ENCODE measurements around the gene TMEM52B. TPM values are rescaled to one million over a fixed set of nuclear protein-coding genes. Genes with fewer than 3 reads are reported as not detected.

Gene TMEM52B
- total and polyA plus RNA-seq, 9 of the 15 experiments (the other 6 are each of a cell fraction or from before 2014, with no cell fraction given) = not detected

DNA sequence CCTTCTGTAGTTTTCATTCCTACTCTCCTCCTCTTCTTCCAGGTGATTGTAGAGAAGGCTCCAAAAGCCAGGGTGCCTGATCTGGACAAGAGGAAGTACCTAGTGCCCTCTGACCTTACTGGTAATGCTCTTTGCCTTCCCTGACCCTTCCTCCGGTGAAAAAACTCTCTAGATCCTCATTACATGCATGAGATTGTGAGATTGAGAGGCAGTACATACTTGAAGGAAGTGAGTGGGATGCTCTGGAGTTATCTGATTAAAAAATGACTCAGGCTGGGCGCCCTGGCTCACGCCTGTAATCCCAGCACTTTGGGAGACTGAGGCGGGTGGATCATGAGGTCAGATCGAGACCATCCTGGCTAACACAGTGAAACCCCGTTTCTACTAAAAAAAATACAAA is 39.2 kb downstream of the TMEM52B start:
- intact Hi-C loops (cut with micrococcal nuclease) = no loop called here
- H2AFZ ChIP-seq (ENCODE audit: low read depth, low read length) = no peak overlapping the region
- peaks cover 18% of the 10 kb centered on the region for H3K79me2 ChIP-seq (ENCODE audit: control insufficient read depth, insufficient read depth, low read length)
- no TSS peak for BruUV-seq (replicated peaks)
- no peak overlapping the region for H3K4me3 ChIP-seq
- no peak overlapping the region for H3K27ac ChIP-seq (ENCODE audit: extremely low read depth, low read depth, low read length)
- TF ChIP-seq, protein P1, sequence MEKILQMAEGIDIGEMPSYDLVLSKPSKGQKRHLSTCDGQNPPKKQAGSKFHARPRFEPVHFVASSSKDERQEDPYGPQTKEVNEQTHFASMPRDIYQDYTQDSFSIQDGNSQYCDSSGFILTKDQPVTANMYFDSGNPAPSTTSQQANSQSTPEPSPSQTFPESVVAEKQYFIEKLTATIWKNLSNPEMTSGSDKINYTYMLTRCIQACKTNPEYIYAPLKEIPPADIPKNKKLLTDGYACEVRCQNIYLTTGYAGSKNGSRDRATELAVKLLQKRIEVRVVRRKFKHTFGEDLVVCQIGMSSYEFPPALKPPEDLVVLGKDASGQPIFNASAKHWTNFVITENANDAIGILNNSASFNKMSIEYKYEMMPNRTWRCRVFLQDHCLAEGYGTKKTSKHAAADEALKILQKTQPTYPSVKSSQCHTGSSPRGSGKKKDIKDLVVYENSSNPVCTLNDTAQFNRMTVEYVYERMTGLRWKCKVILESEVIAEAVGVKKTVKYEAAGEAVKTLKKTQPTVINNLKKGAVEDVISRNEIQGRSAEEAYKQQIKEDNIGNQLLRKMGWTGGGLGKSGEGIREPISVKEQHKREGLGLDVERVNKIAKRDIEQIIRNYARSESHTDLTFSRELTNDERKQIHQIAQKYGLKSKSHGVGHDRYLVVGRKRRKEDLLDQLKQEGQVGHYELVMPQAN (IDR thresholded peaks at IDR 0.05; ENCODE audit: borderline replicate concordance) = no peak
- 0 out of 2 replicates have a peak, but pooled peaks have one; percentile 23 for TF ChIP-seq SMARCE1 (IDR thresholded peaks at IDR 0.05)
- peak; percentile 23; the same call in 1 of the 2 replicates for TF ChIP-seq ARID1B (IDR thresholded peaks at IDR 0.05)
- no peak for TF ChIP-seq WHSC1 (IDR thresholded peaks at IDR 0.05; ENCODE audit: low read length)
- 0 out of 2 replicates have a peak, but pooled peaks have one; percentile 22 for TF ChIP-seq DPF2 (IDR thresholded peaks at IDR 0.05)
- no peak for TF ChIP-seq NR2C2 (CRISPR knock-in tag; IDR thresholded peaks at IDR 0.05)
- peak; percentile 24; the same call in 1 of the 2 replicates for TF ChIP-seq NR2C2 (tag; IDR thresholded peaks at IDR 0.05)
- peak; percentile 26; the same call in 1 of the 2 replicates for TF ChIP-seq NR2C1 (IDR thresholded peaks at IDR 0.05)
- 0 out of 2 replicates have a peak, but pooled peaks have one; percentile 31 for TF ChIP-seq NR2C1 (tag; IDR thresholded peaks at IDR 0.05)
- no peak for TF ChIP-seq HLTF (IDR thresholded peaks at IDR 0.05)
- no peaks in the 10 kb centered on the region for H4K20me1 ChIP-seq (replicated peaks; ENCODE audit: control insufficient read depth, insufficient read depth, low read length)
- WGBS (ENCODE audit: insufficient coverage, low coverage, missing lambda C conversion rate) = 48% methylated on average over 6 of the region's 6 CpGs
- DNase-seq (ENCODE audit: extremely low read depth in 1 of 4, low spot score in 3 of 4) (peak in 2 of 4 experiments; percentile 7 to 21), FAIRE-seq (no peak), ATAC-seq (no peak)
- ChIA-PET CTCF (ENCODE audit: low intra/inter-chr PET ratio) (no interaction called here), POLR2A (no interaction called here)
- H3K4me1 ChIP-seq (replicated peaks in 1 of 2; ENCODE audit: control insufficient read depth in 2 of 2, insufficient read depth in 2 of 2, low read length in 2 of 2) = peaks cover 9 to 10% of the 10 kb centered on the region in 2 experiments
- H3K9me1 ChIP-seq (ENCODE audit: control insufficient read depth, insufficient read depth, low read length) = no peaks in the 10 kb centered on the region
- H3K36me3 ChIP-seq (ENCODE audit: control insufficient read depth, insufficient read depth, low read length) = peaks cover 10% of the 10 kb centered on the region; the same call in 2 of the 3 replicates
- H3K9me3 ChIP-seq (replicated peaks; ENCODE audit: control insufficient read depth, insufficient read depth, low read depth, low read length) = no peaks in the 10 kb centered on the region
- no peaks in the 10 kb centered on the region for H3K27me3 ChIP-seq (ENCODE audit: control insufficient read depth in 2 of 2, insufficient read depth in 2 of 2, low read length in 2 of 2)
- no peak overlapping the region for H3K9ac ChIP-seq (ENCODE audit: insufficient read depth in 1 of 2, low read depth in 2 of 2, low read length in 2 of 2)
- in situ Hi-C loops (cut with MboI) = no loop called here
- no peak overlapping the region for H3K4me2 ChIP-seq (ENCODE audit: insufficient read depth, low read length)

Data from K562 (cell line).